Karpas-422 (cell line): Measurements from ENCODE around the gene MEF2A. TPM values are rescaled to one million over a fixed set of nuclear protein-coding genes. Genes with fewer than 3 reads are reported as not detected.
"Not testable (repeated sequence)": the region's sequence is repeated elsewhere in the genome, so short reads cannot be mapped to it uniquely, and the experiment has no call there.

ENCODE experiments used
- DNase-seq: peaks from one replicate; pipeline ENCODE4 v3.0.0-alpha.2; 2015
- H2AFZ ChIP-seq: fragments of 200-600 bp; sonication (generic); 2 replicates; pipeline ENCODE4 v1.6.1; 2014; ENCODE audit warnings: antibody characterized with exemption, low read length, mixed read lengths
- H3K27ac ChIP-seq: fragments of 200-600 bp; sonication (generic); 2 replicates; pipeline ENCODE4 v1.5.1; 2014; ENCODE audit warnings: mild to moderate bottlenecking, low read length, moderate library complexity
- H3K27me3 ChIP-seq: fragments of 200-600 bp; sonication (generic); 2 replicates; pipeline ENCODE4 v1.6.1; 2014; ENCODE audit warnings: low read length, mixed read lengths
- H3K36me3 ChIP-seq: fragments of 200-600 bp; sonication (generic); 2 replicates; pipeline ENCODE4 v1.6.1; 2014; ENCODE audit warnings: low read length, mixed read lengths; ENCODE audit not compliant: insufficient read depth
- H3K4me1 ChIP-seq: fragments of 200-600 bp; sonication (generic); 2 replicates; pipeline ENCODE4 v1.6.1; 2014; ENCODE audit warnings: mild to moderate bottlenecking, low read length, mixed read lengths
- H3K4me2 ChIP-seq: fragments of 200-600 bp; sonication (generic); 2 replicates; pipeline ENCODE4 v1.6.1; 2014; ENCODE audit warnings: low read length, low read depth, mild to moderate bottlenecking; ENCODE audit not compliant: poor library complexity, severe bottlenecking
- H3K4me3 ChIP-seq: fragments of 200-600 bp; sonication (generic); 2 replicates; pipeline ENCODE4 v1.5.1; 2014; ENCODE audit warnings: mild to moderate bottlenecking, antibody characterized with exemption, low read length, mixed read lengths
- H3K79me2 ChIP-seq: fragments of 200-600 bp; sonication (generic); 2 replicates; pipeline ENCODE4 v1.6.1; 2014; ENCODE audit warnings: mild to moderate bottlenecking, low read length, mixed read lengths
- H3K9ac ChIP-seq: fragments of 200-600 bp; sonication (generic); 2 replicates; pipeline ENCODE4 v1.6.0; 2014; ENCODE audit warnings: low read length
- H3K9me2 ChIP-seq: fragments of 200-600 bp; sonication (generic), shearing (Covaris generic); replicated peaks from 2 replicates; pipeline ENCODE4 v1.6.0; 2014; ENCODE audit warnings: mild to moderate bottlenecking, low read length, moderate library complexity; ENCODE audit not compliant: insufficient read depth
- H3K9me3 ChIP-seq: fragments of 300-700, 200-600 bp; sonication (generic); 2 replicates; pipeline ENCODE4 v1.6.1; 2014; ENCODE audit warnings: low read length, mixed read lengths
- H4K20me1 ChIP-seq: fragments of 200-600 bp; sonication (generic); 2 replicates; pipeline ENCODE4 v1.6.1; 2014; ENCODE audit warnings: mild to moderate bottlenecking, antibody characterized with exemption, low read length, low read depth; ENCODE audit not compliant: insufficient read depth
- total RNA-seq: library from RNA; depleted of rRNA; stranded (reverse); fragments of >200 nt; shearing (Covaris generic); gene quantifications from 2 replicates; pipeline ENCODE4 v1.2.3, GENCODE V29; 2014; ENCODE audit warnings: low replicate concordance

The MEF2A gene
- total RNA-seq, 1 experiment from 2014 or later, result 144 TPM

GRCh38 chr15:99733268-99734039, 167.7 kb downstream of the MEF2A start, which contains the start of gene LYSMD4:
TSS of gene LYSMD4 (minus strand) at chr15:99733437. CDS start at chr15:99731999, 1,438 bp downstream.
- H3K9me2 ChIP-seq, result no peaks in the 10 kb centered on the region
- H3K4me2 ChIP-seq, result peak within 1 kb of the TSS; percentile 82
- H3K9ac ChIP-seq, result peak within 1 kb of the TSS; percentile 73
- H3K4me3 ChIP-seq, result peak within 1 kb of the TSS; percentile 72
- H3K4me1 ChIP-seq, result peaks cover 18% of the 10 kb centered on the region
- DNase-seq, result peak; percentile 97
- no peaks in the 10 kb centered on the region for H3K79me2 ChIP-seq
- H3K27me3 ChIP-seq, result no peaks in the 10 kb centered on the region
- H3K9me3 ChIP-seq, result no peaks in the 10 kb centered on the region
- peak within 1 kb of the TSS; percentile 86 for H2AFZ ChIP-seq
- no peak within 1 kb of the TSS for H3K27ac ChIP-seq
- no peaks in the 10 kb centered on the region for H4K20me1 ChIP-seq
- no peaks in the 10 kb centered on the region for H3K36me3 ChIP-seq

- H3K4me2 ChIP-seq, H2AFZ ChIP-seq, H4K20me1 ChIP-seq, H3K9me2 ChIP-seq, H3K9ac ChIP-seq, H3K27ac ChIP-seq, DNase-seq, H3K36me3 ChIP-seq, H3K79me2 ChIP-seq, H3K9me3 ChIP-seq, H3K27me3 ChIP-seq: not testable (repeated sequence)
- Histone ChIP-seq H3K4me3 (peak overlapping the region; percentile 60; the same call in 1 of the 2 replicates), H3K4me1 (peaks cover 18% of the 10 kb centered on the region)
Measured at GRCh38 chr15:99734040-99734291, 168.2 kb downstream of the MEF2A start.

GRCh38 chr15:99734575-99734974, 168.8 kb downstream of the MEF2A start:
- DNase-seq, result no peak
- H3K36me3 ChIP-seq, result no peaks in the 10 kb centered on the region
- H2AFZ ChIP-seq, result no peak overlapping the region
- peaks cover 18% of the 10 kb centered on the region for H3K4me1 ChIP-seq
- no peaks in the 10 kb centered on the region for H3K9me2 ChIP-seq
- H4K20me1 ChIP-seq, result no peaks in the 10 kb centered on the region
- no peak overlapping the region for H3K9ac ChIP-seq
- H3K79me2 ChIP-seq, result no peaks in the 10 kb centered on the region
- H3K27ac ChIP-seq, result no peak overlapping the region
- H3K4me2 ChIP-seq, result no peak overlapping the region
- H3K27me3 ChIP-seq, result no peaks in the 10 kb centered on the region
- H3K9me3 ChIP-seq, result no peaks in the 10 kb centered on the region
- no peak overlapping the region for H3K4me3 ChIP-seq

- no peak overlapping the region for H3K27ac ChIP-seq
- H3K4me3 ChIP-seq, result no peak overlapping the region
- H3K9me3 ChIP-seq, result no peaks in the 10 kb centered on the region
- H3K79me2 ChIP-seq, result no peaks in the 10 kb centered on the region
- no peaks in the 10 kb centered on the region for H3K36me3 ChIP-seq
- DNase-seq, result no peak
- no peak overlapping the region for H3K9ac ChIP-seq
- H2AFZ ChIP-seq, result no peak overlapping the region
- H3K9me2 ChIP-seq, result no peaks in the 10 kb centered on the region
- no peaks in the 10 kb centered on the region for H3K27me3 ChIP-seq
- no peaks in the 10 kb centered on the region for H4K20me1 ChIP-seq
- no peak overlapping the region for H3K4me2 ChIP-seq
- peaks cover 18% of the 10 kb centered on the region for H3K4me1 ChIP-seq
Measured at GRCh38 chr15:99735868-99736267, 170.1 kb downstream of the MEF2A start.

GRCh38 chr15:99736702-99737101, 170.9 kb downstream of the MEF2A start:
- no peak overlapping the region for H3K27ac ChIP-seq
- DNase-seq, result no peak
- H3K79me2 ChIP-seq, result no peaks in the 10 kb centered on the region
- peaks cover 17% of the 10 kb centered on the region for H3K4me1 ChIP-seq
- no peak overlapping the region for H3K4me2 ChIP-seq
- no peak overlapping the region for H3K9ac ChIP-seq
- no peaks in the 10 kb centered on the region for H3K27me3 ChIP-seq
- no peaks in the 10 kb centered on the region for H3K9me3 ChIP-seq
- no peaks in the 10 kb centered on the region for H3K36me3 ChIP-seq
- H3K4me3 ChIP-seq, result no peak overlapping the region
- H3K9me2 ChIP-seq, result no peaks in the 10 kb centered on the region
- H4K20me1 ChIP-seq, result no peaks in the 10 kb centered on the region
- no peak overlapping the region for H2AFZ ChIP-seq

GRCh38 chr15:99738021-99738847, 172.4 kb downstream of the MEF2A start:
- no peak overlapping the region for H2AFZ ChIP-seq
- H3K79me2 ChIP-seq, result no peaks in the 10 kb centered on the region
- H4K20me1 ChIP-seq, result no peaks in the 10 kb centered on the region
- H3K9me3 ChIP-seq, result no peaks in the 10 kb centered on the region
- no peak overlapping the region for H3K27ac ChIP-seq
- H3K9ac ChIP-seq, result no peak overlapping the region
- no peaks in the 10 kb centered on the region for H3K36me3 ChIP-seq
- no peaks in the 10 kb centered on the region for H3K27me3 ChIP-seq
- DNase-seq, result no peak
- no peak overlapping the region for H3K4me3 ChIP-seq
- no peak overlapping the region for H3K4me2 ChIP-seq
- no peaks in the 10 kb centered on the region for H3K9me2 ChIP-seq
- peaks cover 3% of the 10 kb centered on the region for H3K4me1 ChIP-seq

GRCh38 chr15:99741835-99742234, 176.1 kb downstream of the MEF2A start:
- Histone ChIP-seq H3K4me3 (no peak overlapping the region), H3K27me3 (no peaks in the 10 kb centered on the region), H3K4me1 (no peaks in the 10 kb centered on the region), H3K9me3 (no peaks in the 10 kb centered on the region), H3K36me3 (no peaks in the 10 kb centered on the region), H3K27ac (no peak overlapping the region), H3K79me2 (no peaks in the 10 kb centered on the region), H3K4me2 (no peak overlapping the region), H3K9ac (no peak overlapping the region), H4K20me1 (no peaks in the 10 kb centered on the region), H2AFZ (no peak overlapping the region), H3K9me2 (no peaks in the 10 kb centered on the region)
- no peak for DNase-seq

GRCh38 chr15:99744142-99744541, 178.4 kb downstream of the MEF2A start:
- no peaks in the 10 kb centered on the region for H3K36me3 ChIP-seq
- no peak overlapping the region for H3K9ac ChIP-seq
- H3K9me2 ChIP-seq, result no peaks in the 10 kb centered on the region
- no peaks in the 10 kb centered on the region for H4K20me1 ChIP-seq
- DNase-seq, result no peak
- H3K27ac ChIP-seq, result no peak overlapping the region
- no peaks in the 10 kb centered on the region for H3K27me3 ChIP-seq
- H2AFZ ChIP-seq, result no peak overlapping the region
- no peak overlapping the region for H3K4me2 ChIP-seq
- no peaks in the 10 kb centered on the region for H3K79me2 ChIP-seq
- no peak overlapping the region for H3K4me3 ChIP-seq
- no peaks in the 10 kb centered on the region for H3K9me3 ChIP-seq
- H3K4me1 ChIP-seq, result no peaks in the 10 kb centered on the region
